GM18868 (cell line): Measurements from ENCODE around the gene CCDC144A.
"Not testable (repeated sequence)": the region's sequence is repeated elsewhere in the genome, so short reads cannot be mapped to it uniquely, and the experiment has no call there.

Experiments used
- ATAC-seq: cut with Tn5 transposase; IDR thresholded peaks from one replicate; pipeline ENCODE4 v1.9.1; 2021; ENCODE audit warnings: mild to moderate bottlenecking, moderate library complexity; ENCODE audit not compliant: unreplicated experiment

Gene CCDC144A

GRCh38 chr17:16689731-16690281, at the start of gene CCDC144A:
TSS of gene CCDC144A (plus strand) at chr17:16690241. CDS start at chr17:16690401, 160 bp downstream.
- ATAC-seq, result not testable (repeated sequence)

GRCh38 chr17:16649585-16649984, 40.5 kb upstream of the CCDC144A start:
- ATAC-seq, result no peak

- no peak for ATAC-seq
These were observed 37.8 kb upstream of the CCDC144A start for GRCh38 chr17:16652252-16652651.

GRCh38 chr17:16652847-16653366, 37.1 kb upstream of the CCDC144A start:
- no peak for ATAC-seq

GRCh38 chr17:16653367-16654041, 36.5 kb upstream of the CCDC144A start, which contains the start of gene ZNF624:
TSS of gene ZNF624 (minus strand) at chr17:16653850.
- ATAC-seq, result peak; percentile 92

- no peak for ATAC-seq
These were observed 28.8 kb upstream of the CCDC144A start for GRCh38 chr17:16661217-16661616.

- no peak for ATAC-seq
These were observed 27.1 kb upstream of the CCDC144A start for GRCh38 chr17:16662936-16663335.

- not testable (repeated sequence) for ATAC-seq
These were observed 23.5 kb upstream of the CCDC144A start for GRCh38 chr17:16666553-16666906.

- not testable (repeated sequence) for ATAC-seq
These were observed 23.0 kb upstream of the CCDC144A start for GRCh38 chr17:16666907-16667636.

- ATAC-seq, result no peak
These were observed 13.3 kb upstream of the CCDC144A start for GRCh38 chr17:16676676-16677268.

- not testable (repeated sequence) for ATAC-seq
These were observed 6.5 kb upstream of the CCDC144A start for GRCh38 chr17:16683290-16684138.

GRCh38 chr17:16686019-16686418, 4.0 kb upstream of the CCDC144A start:
- not testable (repeated sequence) for ATAC-seq

GRCh38 chr17:16687151-16687550, 2.9 kb upstream of the CCDC144A start:
- not testable (repeated sequence) for ATAC-seq

GRCh38 chr17:16690447-16690846, 406 bp downstream of the CCDC144A start:
- ATAC-seq, result not testable (repeated sequence)

GRCh38 chr17:16697603-16698002, 7.6 kb downstream of the CCDC144A start:
- ATAC-seq, result not testable (repeated sequence)

- ATAC-seq, result not testable (repeated sequence)
These were observed 55.6 kb downstream of the CCDC144A start for GRCh38 chr17:16745492-16746203.

- not testable (repeated sequence) for ATAC-seq
These were observed 56.5 kb downstream of the CCDC144A start for GRCh38 chr17:16746571-16746970.

GRCh38 chr17:16750515-16750914, 60.5 kb downstream of the CCDC144A start:
- not testable (repeated sequence) for ATAC-seq

- not testable (repeated sequence) for ATAC-seq
These were observed 61.3 kb downstream of the CCDC144A start for GRCh38 chr17:16751224-16751923.
